ENCODE data around the gene DOCK7. TPM values are rescaled to one million over a fixed set of nuclear protein-coding genes. Genes with fewer than 3 reads are reported as not detected.

The DOCK7 gene
- total RNA-seq, 2 experiments from 2014 or later = 6.6 to 16.8 TPM

DNA sequence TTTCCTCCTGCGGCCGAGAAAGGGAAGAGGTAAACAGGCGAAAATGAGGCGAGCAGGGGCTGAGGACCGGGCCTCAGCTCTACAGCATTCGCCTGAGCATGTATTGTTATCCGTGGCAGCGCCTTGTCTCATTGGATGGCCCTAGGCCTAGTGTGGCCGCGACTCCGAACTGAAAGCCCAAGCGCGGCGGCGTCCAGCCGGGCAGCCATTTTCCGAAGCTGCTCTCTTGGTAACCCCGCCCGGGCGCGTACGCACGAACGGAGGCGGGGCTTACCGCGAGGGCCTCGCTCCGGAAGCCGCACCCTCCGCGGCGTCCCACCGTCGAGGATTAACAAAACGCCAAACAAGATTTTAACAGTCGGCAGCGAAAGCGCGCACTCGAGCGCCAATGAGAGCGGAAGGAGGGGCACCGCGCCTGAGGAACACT, 252.1 kb downstream of the DOCK7 start:
- no peak for DNase-seq

DNA sequence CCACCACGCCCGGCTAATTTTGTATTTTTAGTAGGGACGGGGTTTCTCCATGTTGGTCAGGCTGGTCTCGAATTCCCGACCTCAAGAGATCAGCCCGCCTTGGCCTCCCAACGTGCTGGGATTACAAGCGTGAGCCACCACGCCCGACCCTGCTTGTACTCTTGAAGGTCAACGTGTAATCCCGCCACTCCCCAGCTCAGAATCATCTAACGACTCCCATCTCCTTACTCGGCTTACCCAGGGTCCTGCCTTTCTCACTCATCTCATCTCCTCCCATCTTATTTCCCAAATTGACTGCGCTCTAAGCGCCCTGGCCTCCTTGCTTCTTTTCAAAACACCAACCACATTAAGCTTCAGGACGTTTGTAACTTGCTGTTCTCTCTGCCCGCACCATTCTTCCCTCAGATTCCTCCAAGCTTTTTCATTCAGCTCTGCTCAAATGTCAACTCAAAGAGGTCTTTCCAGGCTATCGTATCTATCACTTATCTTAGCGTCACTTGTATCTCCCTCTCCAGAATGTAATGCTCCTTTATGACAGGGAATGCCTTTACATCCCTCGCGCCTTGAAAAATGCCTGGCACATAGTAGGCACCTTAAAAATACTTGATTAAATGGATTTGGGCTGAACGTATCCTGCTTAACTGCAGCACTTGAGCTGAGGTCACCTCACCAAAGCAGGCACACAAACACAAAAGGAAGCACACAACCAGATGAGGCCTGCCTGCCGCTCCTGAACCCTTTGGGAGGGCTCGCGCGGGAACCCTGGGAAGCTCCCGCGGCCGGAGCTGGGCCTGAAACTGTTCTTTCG, 252.8 kb downstream of the DOCK7 start:
- Mint-ChIP-seq H3K27me3 (no peaks in the 10 kb centered on the region), H3K27ac (peak overlapping the region; percentile 99), H3K36me3 (ENCODE audit: low read depth) (peaks cover 25% of the 10 kb centered on the region), H3K4me1 (ENCODE audit: low read depth) (peaks cover 12% of the 10 kb centered on the region), H3K4me3 (peak overlapping the region; percentile 92), H3K9me3 (no peaks in the 10 kb centered on the region)
- ChIA-PET POLR2A (interaction anchor here (0.6 to 3.3 kb wide), 11 partner anchors 8 to 1050 kb away, joined by 3 to 15 read pairs (median 4); partner anchors contain the start of gene DOCK7), CTCF (interaction anchor here (1.5 to 2.0 kb wide), 2 partner anchors 13 to 260 kb away, joined by 4 to 6 read pairs; no protein-coding TSS in a partner anchor)
- TF ChIP-seq CTCF (IDR thresholded peaks at IDR 0.05) = no peak
- intact Hi-C loops (cut with micrococcal nuclease) = loop anchor here (2.0 kb wide), 1 partner anchor 349 kb away; the partner anchor contains the start of gene ATG4C
- no peak for DNase-seq
- ATAC-seq = no peak

More for the DNA sequence above, 252.1 kb downstream of the DOCK7 start:
- no peak for ATAC-seq
- Mint-ChIP-seq H3K27me3 (no peaks in the 10 kb centered on the region), H3K36me3 (ENCODE audit: low read depth) (peaks cover 31% of the 10 kb centered on the region), H3K9me3 (no peaks in the 10 kb centered on the region), H3K4me1 (ENCODE audit: low read depth) (peaks cover 18% of the 10 kb centered on the region), H3K4me3 (peak overlapping the region; percentile 92), H3K27ac (peak overlapping the region; percentile 99)
- CTCF ChIA-PET = interaction anchor here (1.5 to 2.0 kb wide), 2 partner anchors 13 to 261 kb away, joined by 4 to 6 read pairs; no protein-coding TSS in a partner anchor
- no peak for TF ChIP-seq CTCF (IDR thresholded peaks at IDR 0.05)
- intact Hi-C loops (cut with micrococcal nuclease) = loop anchor here (2.0 kb wide), 1 partner anchor 349 kb away; the partner anchor contains the start of gene ATG4C
- POLR2A ChIA-PET = interaction anchor here (0.6 to 3.3 kb wide), 12 partner anchors 9 to 1049 kb away, joined by 3 to 15 read pairs (median 4); partner anchors contain the start of gene DOCK7

- intact Hi-C loops (cut with micrococcal nuclease) = no loop called here
- CTCF ChIA-PET = interaction anchor here (2.0 kb wide), 1 partner anchor 259 kb away, joined by 6 read pairs; no protein-coding TSS in a partner anchor
- TF ChIP-seq CTCF (IDR thresholded peaks at IDR 0.05) = no peak
Measured at GRCh38 chr1:62434618-62435001, 253.6 kb downstream of the DOCK7 start.

DNA sequence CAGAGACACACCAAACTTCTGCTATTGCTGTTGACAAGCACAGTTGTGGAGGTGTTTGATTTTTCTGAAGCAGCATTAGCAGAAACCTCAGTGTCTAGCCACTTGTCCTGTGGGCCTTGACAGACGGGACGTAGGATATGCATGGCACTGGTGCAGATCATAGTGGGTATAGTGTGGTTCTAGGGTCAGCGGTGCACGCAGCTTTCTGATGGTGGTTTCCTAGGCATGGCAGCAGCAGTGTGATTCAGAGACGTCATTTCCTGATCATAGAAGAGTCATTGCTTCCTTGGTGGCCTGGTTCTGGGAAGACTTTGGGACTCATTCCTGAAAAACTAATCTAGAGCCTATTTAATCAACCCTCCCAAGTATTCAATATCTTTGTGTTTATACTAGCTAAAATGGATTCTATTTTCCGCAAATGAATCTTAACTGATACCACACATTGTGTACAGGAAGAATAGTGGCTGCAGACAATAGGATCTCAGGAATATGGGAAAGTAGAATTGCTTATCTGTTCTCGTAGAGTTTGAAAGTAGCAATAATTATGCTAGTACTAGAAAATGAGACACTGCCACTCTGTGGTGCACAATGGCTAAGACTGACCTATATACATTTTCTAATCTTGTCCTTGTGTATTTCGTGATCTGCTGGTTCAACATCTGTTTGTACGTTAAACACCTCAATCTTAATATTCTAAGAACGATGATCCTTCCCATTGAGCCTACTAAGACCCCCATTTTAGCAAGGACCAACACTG, 254.1 kb downstream of the DOCK7 start:
- Mint-ChIP-seq H3K27me3 (no peaks in the 10 kb centered on the region), H3K27ac (no peak overlapping the region), H3K36me3 (ENCODE audit: low read depth) (peaks cover 19% of the 10 kb centered on the region), H3K4me1 (ENCODE audit: low read depth) (peaks cover 5% of the 10 kb centered on the region), H3K9me3 (no peaks in the 10 kb centered on the region), H3K4me3 (peak overlapping the region; percentile 92)
- ChIA-PET CTCF (interaction anchor here (2.0 kb wide), 1 partner anchor 259 kb away, joined by 6 read pairs; no protein-coding TSS in a partner anchor), POLR2A (no interaction called here)
- TF ChIP-seq CTCF (IDR thresholded peaks at IDR 0.05) = no peak
- DNase-seq (no peak), ATAC-seq (no peak)
- intact Hi-C loops (cut with micrococcal nuclease) = no loop called here

More at GRCh38 chr1:62434618-62435001, 253.6 kb downstream of the DOCK7 start:
- ATAC-seq (no peak), DNase-seq (no peak)
- H3K9me3 Mint-ChIP-seq = no peaks in the 10 kb centered on the region
- H3K27ac Mint-ChIP-seq = no peak overlapping the region
- H3K36me3 Mint-ChIP-seq (ENCODE audit: low read depth) = peaks cover 19% of the 10 kb centered on the region
- peak overlapping the region; percentile 92 for H3K4me3 Mint-ChIP-seq
- no peaks in the 10 kb centered on the region for H3K27me3 Mint-ChIP-seq
- POLR2A ChIA-PET = interaction anchor here (1.3 to 3.3 kb wide), 2 partner anchors 11 to 347 kb away, joined by 3 to 11 read pairs; no protein-coding TSS in a partner anchor
- peaks cover 5% of the 10 kb centered on the region for H3K4me1 Mint-ChIP-seq (ENCODE audit: low read depth)

Measured in activated CD8-positive, alpha-beta T cell treated with anti-CD3 and anti-CD28 coated beads for 36 hours (primary cell).